GM18868 (cell line): Measurements from ENCODE around the gene LGR6.
A peak's percentile ranks its signal among the peaks of the same experiment; 100 is the strongest.
"Not testable (repeated sequence)": the region's sequence is repeated elsewhere in the genome, so short reads cannot be mapped to it uniquely, and the experiment has no call there.

ENCODE experiments used
- ATAC-seq: cut with Tn5 transposase; IDR thresholded peaks from one replicate; pipeline ENCODE4 v1.9.1; 2021; ENCODE audit warnings: mild to moderate bottlenecking, moderate library complexity; ENCODE audit not compliant: unreplicated experiment

The LGR6 gene

DNA sequence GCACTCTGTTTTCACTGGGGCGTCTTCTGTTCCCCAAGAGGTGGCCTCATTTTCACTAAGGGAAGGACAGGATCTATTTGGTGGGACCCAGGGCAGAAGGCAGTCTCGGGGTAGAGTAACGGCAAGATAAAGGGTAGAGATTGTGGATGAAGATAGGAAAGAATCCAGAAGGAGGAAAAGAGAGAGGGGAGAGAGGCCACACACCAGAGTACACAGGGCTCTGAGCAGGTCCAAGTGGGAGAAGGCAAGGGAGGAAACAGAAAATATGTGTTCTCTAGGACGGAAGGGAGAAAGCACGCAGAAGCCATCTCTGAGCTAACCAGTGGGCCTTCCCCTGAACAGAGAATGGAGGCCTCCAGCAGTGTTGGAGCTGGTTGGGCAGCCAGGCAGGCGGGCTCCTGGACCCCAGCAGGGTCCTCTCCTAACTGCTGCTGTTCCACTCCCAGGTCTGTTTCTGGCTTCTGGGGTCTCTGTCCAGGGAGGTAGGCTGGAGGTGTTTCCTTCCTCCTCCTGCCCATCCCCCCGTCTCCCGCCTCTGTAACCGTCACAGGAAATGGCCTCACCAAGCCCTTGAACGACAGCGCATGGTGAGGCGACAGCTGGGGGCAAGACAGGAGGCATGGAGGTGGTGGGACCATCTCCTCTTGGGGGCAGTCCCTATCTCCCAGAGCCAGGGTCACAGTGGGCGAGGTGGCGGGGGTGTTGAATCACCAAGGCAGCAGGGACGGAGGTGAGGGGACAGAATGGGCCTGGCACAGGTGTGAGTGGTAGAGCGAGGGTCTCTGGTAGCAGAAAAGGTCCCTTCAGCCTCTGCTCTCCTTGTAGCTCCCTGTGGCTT, 33.8 kb upstream of the LGR6 start:
- ATAC-seq: no peak

DNA sequence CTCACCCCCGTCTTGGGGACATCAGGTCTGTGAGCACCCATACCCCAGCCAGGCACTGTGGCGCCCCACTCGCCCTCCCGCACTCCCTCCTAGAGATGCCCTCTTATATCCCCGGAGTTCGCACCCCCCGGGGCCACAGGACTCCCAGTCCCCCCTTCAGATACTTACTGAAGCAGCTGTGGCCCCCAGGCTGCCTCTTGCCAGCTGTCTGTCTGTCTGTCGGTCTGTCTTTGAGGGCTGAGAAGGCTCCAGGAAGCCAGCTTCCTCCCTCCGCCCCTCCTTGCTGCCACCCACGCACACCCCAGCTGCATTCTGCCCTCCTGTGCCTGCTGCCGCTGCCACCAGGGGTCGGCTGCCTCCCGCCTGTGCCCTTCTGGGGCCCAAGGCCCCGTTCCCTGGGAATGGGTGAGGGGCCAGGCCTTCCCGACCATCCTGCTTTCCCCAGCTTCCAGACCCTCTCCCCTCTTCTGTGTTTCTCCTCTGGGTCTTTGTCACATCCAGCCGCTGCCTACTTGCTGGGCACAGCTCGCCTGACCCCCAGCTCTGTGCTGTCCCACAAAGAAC, 33.1 kb upstream of the LGR6 start, which contains the start of gene PTPN7:
PTPN7 (minus strand) TSS at position 226 of the 564 bp plus-strand sequence. CDS start 1,200 bp downstream, outside the sequence.
- ATAC-seq: peak; percentile 57

DNA sequence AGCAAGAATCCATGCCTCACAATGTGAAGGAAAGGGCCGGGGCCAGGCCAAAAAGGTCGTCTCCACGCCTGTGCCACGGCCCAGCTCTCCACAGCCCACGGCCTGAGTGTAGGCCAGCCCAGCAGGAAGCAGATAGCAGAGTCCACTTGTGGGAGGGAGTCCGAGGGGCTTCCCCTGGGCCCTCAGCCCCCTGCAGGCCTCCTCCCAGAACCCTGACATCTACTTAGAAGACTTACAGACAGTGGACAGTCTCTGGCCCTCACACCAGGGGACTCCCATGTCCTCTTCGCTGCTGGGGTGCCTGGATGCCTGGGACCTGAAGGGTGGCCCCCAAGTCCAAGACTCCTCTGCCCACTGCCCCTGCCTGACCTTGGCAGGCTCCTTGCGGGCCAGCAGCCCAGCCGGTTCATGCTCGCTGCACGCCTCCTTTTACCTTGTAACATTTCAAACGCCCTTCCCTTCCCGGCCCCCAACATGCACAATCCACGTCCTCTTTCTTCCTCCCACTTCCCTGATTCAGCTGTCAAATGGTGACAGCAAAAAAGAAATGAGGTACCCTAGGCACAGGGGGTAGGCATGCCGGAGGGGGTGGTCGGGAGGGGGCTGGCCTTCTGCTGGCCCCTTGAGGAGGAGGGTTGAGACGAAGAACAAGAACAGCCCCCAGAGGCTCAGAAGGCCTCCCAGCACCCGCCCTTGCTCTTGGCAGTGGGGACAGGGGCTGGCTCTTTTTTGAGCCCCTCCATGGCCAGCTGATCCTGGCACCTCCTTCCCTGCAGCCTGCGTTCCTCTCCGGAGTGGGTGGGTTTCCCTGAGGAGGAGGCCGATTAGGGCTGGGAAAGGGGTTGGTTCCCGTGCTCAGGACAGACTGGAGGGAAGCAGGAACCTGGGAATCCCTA, 32.2 kb upstream of the LGR6 start:
- no peak for ATAC-seq

DNA sequence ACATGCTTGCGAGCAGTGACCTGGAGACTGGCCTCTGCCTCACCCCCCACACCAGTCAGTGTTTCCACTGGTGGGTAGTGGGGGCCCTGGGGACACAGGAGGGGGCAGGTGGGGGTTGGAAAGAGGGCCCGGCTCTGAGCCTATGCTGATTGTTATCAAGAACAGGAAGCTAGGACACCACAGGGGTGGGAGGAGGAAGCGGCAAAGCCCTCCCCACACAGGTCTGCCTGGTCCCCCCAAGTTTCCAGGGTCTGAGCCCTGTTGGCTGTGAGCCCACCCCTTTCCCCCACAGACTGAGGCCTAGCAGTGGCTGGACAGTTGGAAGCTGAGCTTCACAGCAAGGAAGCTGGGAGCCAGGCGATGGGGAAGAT, 31.6 kb upstream of the LGR6 start:
- peak; percentile 29 for ATAC-seq

DNA sequence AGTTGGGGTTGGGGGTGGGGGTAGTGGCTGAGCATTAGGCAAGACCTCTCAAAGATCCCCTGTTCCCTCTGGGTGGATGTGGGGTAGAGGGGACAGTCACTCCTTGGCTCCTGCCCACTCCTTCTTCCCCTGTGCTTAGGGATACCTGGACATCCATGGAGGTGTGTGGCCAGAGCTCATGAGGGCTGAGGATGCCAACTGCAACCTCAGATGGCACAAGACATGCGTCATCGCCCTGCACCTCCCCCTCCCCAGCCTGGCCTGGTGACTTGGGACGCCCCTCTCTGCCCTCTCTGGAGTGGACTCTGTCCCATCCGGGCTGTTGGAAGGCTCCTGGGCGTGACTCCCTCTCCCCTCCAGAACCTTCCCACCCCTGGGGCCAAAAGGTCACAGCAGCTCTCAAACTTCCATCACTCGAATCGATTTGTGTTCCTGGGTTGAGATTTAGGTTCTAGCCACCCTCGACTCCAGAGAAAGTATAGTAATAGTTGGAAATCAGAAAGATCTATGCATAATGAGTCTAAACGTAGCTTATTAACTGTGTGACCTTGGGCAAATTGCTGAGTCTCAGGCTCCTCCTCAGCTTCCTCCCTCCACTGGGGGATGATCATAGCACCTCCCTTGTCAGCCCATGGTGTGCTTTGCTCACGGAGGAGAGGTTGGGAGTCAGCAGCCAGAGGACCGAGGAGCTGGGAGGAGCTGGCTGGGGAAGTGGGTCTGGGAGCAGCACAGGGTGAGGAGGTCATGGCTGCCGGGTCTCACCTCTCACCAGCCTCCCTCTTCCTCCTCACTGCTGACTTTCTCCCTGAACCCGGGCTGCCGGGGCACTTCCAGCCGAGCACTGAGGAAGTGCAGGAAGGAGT, 30.9 kb upstream of the LGR6 start:
- ATAC-seq: no peak

DNA sequence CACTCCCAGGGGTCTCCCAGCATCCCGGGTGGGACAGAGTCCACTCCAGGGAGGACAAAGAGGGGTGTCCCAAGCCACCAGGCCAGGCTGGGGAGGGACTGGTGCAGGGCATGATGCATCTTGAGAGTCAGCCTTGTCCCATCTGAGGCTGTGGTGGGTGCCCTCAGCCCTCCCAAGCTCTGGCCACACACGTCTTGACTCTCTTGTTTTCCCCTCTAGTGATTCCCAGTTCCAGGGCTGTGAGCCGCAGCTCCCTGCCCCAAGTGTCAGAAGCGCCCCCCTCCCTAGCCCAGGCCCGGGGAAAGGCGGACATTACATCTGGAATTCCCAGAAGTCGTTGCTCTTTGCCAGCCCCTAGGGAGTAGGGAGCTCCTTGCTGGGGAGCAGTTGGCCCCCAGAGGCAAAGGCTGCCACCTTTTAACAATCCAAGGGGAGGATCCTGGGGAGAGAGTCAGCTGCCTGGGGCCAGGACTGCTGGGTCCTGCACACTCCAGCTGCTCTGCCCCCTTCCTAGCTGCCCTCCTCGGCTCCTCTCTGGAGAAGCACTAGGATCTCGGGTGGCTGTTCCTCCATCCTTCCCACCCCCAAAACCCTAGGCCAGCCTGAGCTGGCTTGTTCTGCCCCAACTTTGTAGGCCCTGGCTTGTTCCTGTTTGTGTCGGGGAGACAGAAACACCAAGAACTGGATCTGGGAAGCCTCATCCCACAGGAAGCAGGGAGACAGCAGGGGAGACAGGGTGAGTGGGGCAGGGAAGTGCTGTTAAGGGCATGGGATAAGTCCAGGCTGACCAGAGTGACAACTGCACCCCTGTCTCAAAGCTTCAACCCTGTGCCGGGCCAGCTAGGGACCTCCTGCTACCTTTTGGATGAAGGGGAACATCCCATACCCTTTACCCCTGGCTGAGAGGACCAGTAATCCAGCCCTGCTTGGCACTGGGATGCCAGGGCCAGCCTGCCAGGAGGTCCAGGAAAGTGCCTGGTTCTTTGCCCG, 30.0 kb upstream of the LGR6 start:
- no peak for ATAC-seq

DNA sequence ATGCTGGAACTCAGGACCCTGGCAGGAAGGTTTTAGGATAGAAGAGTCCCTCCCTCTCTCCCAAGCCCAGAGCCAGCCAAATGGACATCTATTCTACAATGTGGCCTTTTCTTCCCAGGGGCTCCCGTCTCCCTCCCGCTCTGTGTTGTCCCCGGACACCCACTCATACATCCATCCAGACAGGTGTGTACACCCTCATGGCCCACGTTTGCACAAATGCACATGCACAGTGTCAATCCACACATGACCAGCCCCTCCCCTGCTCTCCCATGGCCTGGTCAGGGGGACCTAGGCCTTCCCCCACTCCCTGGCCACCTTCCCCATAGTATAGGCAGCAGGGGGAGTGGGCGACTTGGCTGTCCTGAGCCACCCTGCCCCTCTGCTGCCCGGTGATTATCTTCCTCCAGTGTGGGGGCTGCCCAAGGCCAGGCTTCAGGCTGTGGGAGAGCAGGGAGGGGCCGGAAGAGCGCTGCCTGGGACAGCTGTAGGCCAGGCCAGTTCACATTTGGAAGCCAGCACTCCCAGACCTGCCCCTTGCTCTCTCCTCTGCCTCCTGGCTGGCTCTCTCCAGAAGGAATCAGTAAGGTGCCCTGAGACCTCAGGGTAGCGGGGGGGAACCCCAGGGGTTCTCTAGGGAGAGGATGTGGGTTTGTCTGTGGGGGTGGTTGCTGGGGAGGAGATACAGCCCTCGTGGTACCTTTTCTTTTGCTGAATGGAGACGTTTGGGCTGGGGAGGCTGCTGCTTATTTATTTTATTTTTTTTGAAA, 29.1 kb upstream of the LGR6 start:
- ATAC-seq: peak; percentile 61

DNA sequence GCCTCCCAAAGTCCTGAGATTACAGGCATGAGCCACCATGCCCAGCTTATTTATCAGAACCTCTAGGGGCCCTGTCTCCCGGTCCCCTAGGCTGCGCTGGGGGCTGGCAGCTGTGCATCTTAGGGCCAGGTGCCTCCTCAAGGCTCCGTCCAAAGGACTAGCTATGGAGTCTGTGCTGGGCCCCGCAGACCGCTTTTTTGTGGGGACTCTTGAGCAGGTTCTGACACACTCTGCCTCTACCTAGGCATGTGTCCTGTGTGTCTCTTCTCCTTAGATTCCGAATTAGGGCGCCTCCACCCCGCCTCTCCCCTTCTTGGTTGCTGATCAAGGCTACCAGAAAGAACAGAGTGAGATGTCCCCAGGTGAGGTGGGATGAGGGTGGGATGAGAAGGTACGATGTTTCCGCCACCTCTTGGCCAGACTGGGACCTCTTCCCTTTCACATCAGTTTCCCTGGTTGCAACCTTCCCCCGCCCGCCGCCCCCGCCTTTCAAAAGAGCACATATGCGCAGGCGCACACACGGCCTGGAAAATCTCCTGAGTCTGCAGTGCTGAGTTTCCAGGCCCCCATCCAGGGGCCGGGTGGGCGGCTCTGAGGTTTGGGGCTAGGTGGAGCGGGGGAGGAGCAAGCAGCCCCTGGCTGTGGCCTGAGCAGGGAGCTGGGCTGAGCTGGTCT, 28.2 kb upstream of the LGR6 start:
- no peak for ATAC-seq

DNA sequence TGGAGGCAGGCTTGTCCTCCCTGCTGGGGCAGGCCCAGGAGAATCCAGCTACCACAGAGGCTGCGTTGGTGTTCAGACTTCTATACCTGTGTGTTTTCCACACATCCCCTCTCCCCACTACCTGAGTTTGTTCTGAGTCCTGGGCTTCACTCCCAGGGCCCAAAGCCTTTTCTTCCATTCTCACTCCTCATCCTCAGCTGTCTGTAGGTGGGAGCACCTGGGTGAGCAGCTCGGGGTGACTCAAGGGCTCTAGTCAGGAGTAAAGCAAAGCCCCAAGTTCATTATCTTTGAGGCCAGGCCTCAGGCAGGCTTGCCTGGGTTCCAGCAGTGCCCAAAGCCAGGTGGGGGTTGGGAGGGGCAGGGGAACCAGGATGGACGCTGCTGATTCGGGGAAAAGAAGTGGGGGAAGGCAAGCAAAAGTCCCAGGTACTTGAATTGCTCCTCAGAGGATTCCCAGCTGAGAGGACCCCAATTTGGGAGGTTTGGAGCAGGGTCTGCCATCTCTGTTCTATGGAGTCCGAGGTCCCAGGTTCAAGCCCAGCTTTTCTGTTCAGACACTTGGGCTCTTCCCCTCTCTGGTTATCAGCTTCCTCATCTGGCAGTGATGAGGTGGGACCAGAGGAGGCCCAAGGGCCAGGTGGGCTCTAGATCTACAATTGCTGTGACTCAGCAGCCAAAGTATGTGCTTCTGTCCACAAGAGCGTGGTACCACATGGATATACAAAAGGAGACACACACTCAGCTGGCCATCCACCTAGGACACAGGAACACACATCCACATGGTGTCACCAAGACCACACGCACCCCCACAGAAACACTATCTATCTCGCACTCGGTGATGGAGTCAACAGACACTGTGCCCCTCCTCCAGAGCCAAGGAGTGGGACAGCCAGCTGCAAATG, 27.4 kb upstream of the LGR6 start:
- no peak for ATAC-seq

DNA sequence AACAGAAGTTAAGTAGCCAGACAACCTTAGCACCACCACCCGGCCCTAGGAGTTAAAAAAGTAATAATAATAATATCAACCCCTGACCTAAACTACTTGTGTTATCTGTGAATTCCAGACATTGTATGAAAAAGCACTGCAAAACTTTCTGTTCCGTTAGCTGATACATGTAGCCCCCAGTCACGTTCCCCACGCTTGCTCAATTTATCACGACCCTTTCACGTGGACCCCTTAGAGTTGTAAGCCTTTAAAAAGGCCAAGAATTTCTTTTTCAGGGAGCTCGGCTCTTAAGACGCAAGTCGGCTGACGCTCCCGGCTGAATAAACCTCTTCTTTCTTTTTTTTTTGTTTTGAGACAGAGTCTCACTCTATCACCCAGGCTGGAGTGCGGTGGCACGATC, 26.5 kb upstream of the LGR6 start:
- ATAC-seq: not testable (repeated sequence)

DNA sequence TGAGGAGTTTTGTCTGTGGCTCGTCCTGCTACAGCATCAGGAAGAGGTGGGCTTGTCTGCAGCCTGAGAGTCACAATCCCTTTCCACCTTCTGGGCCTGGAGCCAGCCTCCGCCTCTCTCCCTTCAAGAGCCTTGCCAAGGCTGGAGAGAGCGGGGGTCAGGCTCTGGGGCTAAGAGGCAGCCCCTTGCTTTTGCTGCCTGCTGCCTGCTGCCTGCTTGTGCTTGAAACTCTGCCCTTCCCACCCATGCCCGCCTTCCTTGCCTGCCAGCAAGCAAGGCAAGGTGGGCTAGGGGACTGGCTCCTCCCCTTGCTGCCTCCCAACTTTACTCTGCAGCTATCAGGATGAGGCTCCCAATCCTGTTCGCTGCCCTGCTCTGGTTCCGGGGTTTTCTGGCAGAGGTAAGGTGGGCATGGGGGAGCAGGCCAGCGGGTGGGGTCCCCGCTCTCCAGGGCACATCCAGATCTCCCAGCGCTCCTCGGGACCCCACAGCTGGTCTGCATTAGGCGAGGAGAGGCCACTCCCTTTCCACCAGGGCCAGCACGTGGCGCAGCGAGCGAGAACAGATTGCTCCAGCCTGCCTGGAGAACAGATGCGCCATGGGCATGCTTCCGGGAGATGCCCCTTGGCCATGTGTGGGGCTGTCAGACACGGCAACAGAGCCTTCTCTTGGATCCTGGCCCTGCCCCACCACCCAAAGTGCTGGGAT, 25.7 kb upstream of the LGR6 start:
- ATAC-seq: no peak

DNA sequence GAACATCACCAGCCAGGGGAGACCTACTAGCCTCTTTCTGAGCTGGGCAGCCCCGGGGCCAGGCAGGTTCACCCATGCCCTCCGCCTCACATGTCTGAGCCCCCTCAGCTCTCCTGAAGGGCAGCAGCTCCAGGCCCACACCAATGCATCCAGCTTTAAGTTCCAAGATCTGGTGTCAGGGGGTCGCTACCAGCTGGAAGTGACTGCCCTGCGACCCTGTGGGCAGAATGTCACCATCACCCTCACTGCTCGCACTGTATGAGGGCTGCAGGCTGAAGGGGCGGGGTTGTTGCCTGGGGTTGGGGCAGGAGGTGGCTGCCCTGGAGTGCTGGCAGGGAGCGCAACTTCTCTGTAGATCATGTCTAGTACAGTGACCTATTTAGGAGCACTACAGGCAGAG, 24.7 kb upstream of the LGR6 start:
- no peak for ATAC-seq

DNA sequence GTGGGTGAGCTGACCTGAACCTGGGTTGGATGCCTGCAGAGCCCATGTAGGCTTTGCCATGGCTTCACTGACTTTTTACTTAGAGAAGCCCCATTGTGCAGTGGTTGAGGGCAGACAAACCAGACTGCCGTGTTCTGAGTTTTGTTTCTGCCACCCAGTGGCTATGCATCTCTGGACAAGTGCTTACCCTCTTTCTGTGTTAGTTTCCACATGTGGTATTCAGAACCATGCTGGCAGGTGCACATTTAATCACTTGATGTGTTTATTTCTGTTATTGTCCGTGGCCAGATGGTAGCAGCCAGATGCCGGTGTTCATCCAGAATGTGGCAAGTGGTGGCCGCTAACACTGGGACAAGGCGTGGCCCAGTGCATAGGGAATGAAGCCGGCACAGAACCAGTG, 22.9 kb upstream of the LGR6 start:
- no peak for ATAC-seq

DNA sequence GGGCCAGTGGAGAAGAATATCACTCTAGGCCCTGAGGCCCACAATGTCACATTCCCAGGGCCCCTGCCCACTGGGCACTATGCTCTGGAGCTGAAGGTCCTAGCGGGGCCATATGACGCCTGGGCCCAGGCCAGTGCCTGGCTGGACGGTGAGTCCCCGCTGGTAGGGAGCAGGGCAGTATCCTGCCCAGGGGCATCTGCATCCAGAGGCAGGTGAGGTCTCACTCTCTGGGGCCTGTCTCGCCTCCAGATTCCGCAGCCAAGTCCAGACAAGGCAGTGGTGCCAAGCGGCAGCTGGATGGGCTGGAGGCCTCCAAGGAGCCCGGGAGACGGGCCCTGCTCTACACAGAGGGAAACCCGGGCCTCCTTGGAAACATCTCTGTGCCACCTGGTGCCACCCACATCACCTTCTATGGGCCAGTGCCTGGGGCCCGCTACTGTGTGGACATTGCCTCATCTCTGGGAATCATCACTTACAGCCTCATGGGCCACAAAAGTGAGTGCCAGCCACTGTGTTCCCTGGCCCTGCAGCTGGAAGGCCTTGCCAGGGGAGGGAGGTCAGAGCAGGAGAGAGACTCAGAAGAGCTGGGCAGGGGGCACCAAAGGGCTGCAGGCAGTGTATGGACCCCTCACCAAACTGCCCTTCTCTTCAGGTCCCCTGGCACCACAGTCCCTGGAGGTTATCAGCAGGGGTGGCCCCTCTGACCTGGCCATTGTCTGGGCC, 22.1 kb upstream of the LGR6 start:
- no peak for ATAC-seq

DNA sequence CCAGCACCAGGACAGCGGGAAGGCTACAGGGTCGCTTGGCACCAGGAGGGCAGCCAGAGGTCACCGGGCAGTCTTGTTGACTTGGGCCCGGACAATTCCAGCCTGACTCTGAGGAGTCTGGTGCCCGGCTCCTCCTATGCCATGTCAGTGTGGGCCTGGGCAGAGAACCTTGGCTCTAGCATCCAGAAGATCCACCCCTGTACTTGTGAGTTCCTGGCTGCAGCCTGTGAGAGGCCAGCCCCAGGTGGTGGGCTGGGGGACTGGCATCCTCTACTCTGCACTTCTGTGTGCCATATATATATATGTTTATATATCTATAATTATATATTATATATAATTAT, 21.6 kb upstream of the LGR6 start:
- ATAC-seq: no peak

DNA sequence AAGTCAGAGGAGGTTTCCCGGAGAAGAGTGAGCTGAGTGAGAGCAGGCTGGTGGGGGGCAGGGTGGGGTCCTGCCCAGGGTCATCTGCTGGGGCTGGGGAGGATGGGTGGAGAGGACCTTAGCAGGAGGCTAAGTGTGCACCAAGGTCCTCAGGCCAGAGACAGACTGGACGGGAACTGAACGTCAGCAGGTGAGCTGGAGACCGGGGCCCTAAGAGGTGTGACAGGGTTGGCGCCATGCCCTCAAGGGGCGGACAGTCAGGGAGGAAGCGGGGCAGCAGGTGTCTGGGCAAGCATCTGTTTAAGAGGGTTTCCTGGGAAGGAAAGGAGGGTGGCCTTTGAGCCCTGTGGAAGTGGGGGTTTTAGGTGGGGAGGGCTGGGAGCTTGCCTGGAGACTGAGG, 19.6 kb upstream of the LGR6 start:
- ATAC-seq: no peak
